Esophagus squamous epithelium (tissue), 4 donors: Measurements from ENCODE around the gene THY1.

ENCODE experiments used
- POLR2A ChIP-seq, 4 donors: fragments of 450-650 bp; IDR thresholded peaks; one replicate each; pipeline ENCODE4 v1.6.1; 2017; ENCODE audit warnings: antibody characterized with exemption in 4 of 4, mild to moderate bottlenecking in 4 of 4, moderate library complexity in 3 of 4
- TF ChIP-seq, protein P1 (sequence below), 6 experiments: fragments of 450-650 bp in 4 of 6; fragments of 200-600 bp in 2 of 6; sonication (generic) in 2 of 6; IDR thresholded peaks; one replicate each; pipeline ENCODE4 v1.5.1; 2016 to 2019; ENCODE audit warnings: antibody characterized with exemption in 6 of 6, mild to moderate bottlenecking in 4 of 6, moderate library complexity in 4 of 6

DNA sequence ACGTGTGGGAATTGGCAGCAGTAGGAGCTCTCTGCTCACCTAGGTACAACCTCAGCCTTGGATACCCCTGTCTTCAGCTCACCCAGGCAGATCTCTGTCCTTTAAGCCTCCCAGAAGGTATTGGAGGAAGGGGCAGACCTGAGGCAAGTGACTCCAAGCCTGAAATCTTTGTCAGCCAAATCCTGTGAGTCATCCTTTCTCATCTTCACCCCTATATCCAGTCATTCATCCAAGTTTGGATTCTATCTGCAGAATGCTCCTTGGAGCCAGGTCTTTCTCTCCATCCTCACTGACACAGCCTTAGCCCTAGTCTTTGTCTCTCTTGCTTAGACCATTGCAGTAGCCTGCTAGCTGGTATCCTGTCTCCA is 10.4 kb upstream of the THY1 start:
- TF ChIP-seq, protein P1, sequence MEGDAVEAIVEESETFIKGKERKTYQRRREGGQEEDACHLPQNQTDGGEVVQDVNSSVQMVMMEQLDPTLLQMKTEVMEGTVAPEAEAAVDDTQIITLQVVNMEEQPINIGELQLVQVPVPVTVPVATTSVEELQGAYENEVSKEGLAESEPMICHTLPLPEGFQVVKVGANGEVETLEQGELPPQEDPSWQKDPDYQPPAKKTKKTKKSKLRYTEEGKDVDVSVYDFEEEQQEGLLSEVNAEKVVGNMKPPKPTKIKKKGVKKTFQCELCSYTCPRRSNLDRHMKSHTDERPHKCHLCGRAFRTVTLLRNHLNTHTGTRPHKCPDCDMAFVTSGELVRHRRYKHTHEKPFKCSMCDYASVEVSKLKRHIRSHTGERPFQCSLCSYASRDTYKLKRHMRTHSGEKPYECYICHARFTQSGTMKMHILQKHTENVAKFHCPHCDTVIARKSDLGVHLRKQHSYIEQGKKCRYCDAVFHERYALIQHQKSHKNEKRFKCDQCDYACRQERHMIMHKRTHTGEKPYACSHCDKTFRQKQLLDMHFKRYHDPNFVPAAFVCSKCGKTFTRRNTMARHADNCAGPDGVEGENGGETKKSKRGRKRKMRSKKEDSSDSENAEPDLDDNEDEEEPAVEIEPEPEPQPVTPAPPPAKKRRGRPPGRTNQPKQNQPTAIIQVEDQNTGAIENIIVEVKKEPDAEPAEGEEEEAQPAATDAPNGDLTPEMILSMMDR (IDR thresholded peaks at IDR 0.05), result no peak
- TF ChIP-seq POLR2A (IDR thresholded peaks at IDR 0.05), result no peak
